ENCODE measurements around the gene AKT2. TPM values are rescaled to one million over a fixed set of nuclear protein-coding genes. Genes with fewer than 3 reads are reported as not detected.

AKT2 gene
- total and polyA plus RNA-seq, 2 of the 8 experiments (the other 6 are each of a cell fraction or from before 2014, with no cell fraction given) = 151 to 183 TPM

DNA sequence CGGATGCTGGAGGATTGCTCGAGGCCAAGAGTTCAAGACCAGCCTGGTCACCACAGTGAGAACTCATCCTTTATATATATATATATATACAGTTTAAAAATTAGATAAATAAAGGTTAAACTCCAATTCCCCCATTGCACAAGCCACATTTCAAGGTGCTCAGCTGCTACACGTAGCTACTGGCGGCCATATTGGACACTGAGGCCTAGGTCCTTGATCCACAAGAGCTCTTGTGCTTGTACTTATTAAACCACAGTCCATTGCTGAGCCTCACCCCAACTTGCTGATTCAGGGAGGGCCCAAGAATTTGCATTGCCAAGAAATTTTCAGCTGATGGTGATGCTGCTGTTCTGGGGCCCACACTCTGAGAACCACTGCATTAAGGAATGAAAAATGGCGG, 76.5 kb downstream of the AKT2 start:
- Histone ChIP-seq H3K18ac (ENCODE audit: extremely low read depth, low read length) (no peak overlapping the region), H3K79me1 (ENCODE audit: low read depth, low read length) (no peaks in the 10 kb centered on the region), H3K23ac (ENCODE audit: insufficient read length) (no peak overlapping the region), H3K79me2 (ENCODE audit: control insufficient read depth in 1 of 2, insufficient read depth in 2 of 2, low read length in 2 of 2) (no peaks in the 10 kb centered on the region), H3K4ac (replicated peaks; ENCODE audit: insufficient read length, low read depth, low read length) (no peak overlapping the region), H3K14ac (ENCODE audit: insufficient read length) (no peak overlapping the region), H3K27ac (ENCODE audit: low read depth, low read length) (no peak overlapping the region), H3K36me3 (ENCODE audit: control insufficient read depth in 2 of 4, insufficient read depth in 4 of 4, low read length in 3 of 4) (peaks cover 0 to 5% (median 2%) of the 10 kb centered on the region in 4 experiments; a peak in 2 of 8 replicates), H3K27me3 (replicated peaks in 1 of 4; ENCODE audit: control insufficient read depth in 3 of 4, extremely low read depth in 1 of 4, insufficient read depth in 3 of 4, low read length in 3 of 4) (no peaks in the 10 kb centered on the region), H4K8ac (ENCODE audit: extremely low read depth, insufficient read depth, low read length) (no peak overlapping the region), H3K4me3 (ENCODE audit: extremely low read depth in 1 of 4, insufficient read depth in 2 of 4, low read depth in 3 of 4, low read length in 4 of 4) (no peak overlapping the region), H3K23me2 (ENCODE audit: low read depth, low read length) (no peaks in the 10 kb centered on the region), H2BK12ac (ENCODE audit: low read depth, low read length) (no peak overlapping the region), H2BK5ac (ENCODE audit: low read depth, low read length) (no peak overlapping the region), H2BK120ac (replicated peaks; ENCODE audit: low read depth, low read length) (no peak overlapping the region), H3K4me1 (replicated peaks in 1 of 4; ENCODE audit: control insufficient read depth in 3 of 4, insufficient read depth in 4 of 4, low read length in 3 of 4) (0 out of 7 replicates have a peak, but pooled peaks cover 0 to 2% (median 0%) of the 10 kb centered on the region in 4 experiments), H4K5ac (ENCODE audit: insufficient read length, low read depth, low read length) (no peak overlapping the region), H2AFZ (ENCODE audit: low read length) (no peak overlapping the region), H3K9ac (replicated peaks in 1 of 4; ENCODE audit: extremely low read depth in 1 of 4, low read depth in 3 of 4, low read length in 3 of 4) (no peak overlapping the region), H3K4me2 (ENCODE audit: insufficient read depth in 1 of 2, low read depth in 2 of 2, low read length in 2 of 2) (no peak overlapping the region), H2BK15ac (ENCODE audit: low read length) (no peak overlapping the region), H4K20me1 (replicated peaks in 1 of 2; ENCODE audit: control insufficient read depth in 1 of 2, insufficient read depth in 2 of 2, low read length in 2 of 2) (no peaks in the 10 kb centered on the region), H3K9me3 (ENCODE audit: insufficient read depth in 2 of 2, low read depth in 1 of 2, low read length in 1 of 2) (no peaks in the 10 kb centered on the region), H2AK5ac (ENCODE audit: low read depth, low read length) (no peak overlapping the region), H4K91ac (replicated peaks; ENCODE audit: insufficient read length, low read length) (no peak overlapping the region), H2BK20ac (ENCODE audit: low read length) (no peak overlapping the region), H3K56ac (replicated peaks; ENCODE audit: insufficient read length, low read depth, low read length) (no peak overlapping the region)
- FAIRE-seq (no peak), DNase-seq (ENCODE audit: low read depth in 1 of 2, low spot score in 2 of 2) (no peak)
- WGBS, 2 experiments (ENCODE audit: extremely low coverage in 1 of 2, insufficient coverage in 1 of 2, insufficient read length in 1 of 2, insufficient replicate concordance in 2 of 2, low coverage in 1 of 2, low lambda C conversion rate in 2 of 2, missing lambda C conversion rate in 1 of 2) = 97% methylated on average over 5 of the region's 5 CpGs; no CpG with 5 or more reads in 1 of the 2 experiments
- CTCF ChIA-PET (ENCODE audit: partially characterized antibody) = interaction anchor here (0.6 to 1.0 kb wide), 4 partner anchors 10 to 1322 kb away, joined by 3 read pairs; no protein-coding TSS in a partner anchor
- TF ChIP-seq, protein P1, sequence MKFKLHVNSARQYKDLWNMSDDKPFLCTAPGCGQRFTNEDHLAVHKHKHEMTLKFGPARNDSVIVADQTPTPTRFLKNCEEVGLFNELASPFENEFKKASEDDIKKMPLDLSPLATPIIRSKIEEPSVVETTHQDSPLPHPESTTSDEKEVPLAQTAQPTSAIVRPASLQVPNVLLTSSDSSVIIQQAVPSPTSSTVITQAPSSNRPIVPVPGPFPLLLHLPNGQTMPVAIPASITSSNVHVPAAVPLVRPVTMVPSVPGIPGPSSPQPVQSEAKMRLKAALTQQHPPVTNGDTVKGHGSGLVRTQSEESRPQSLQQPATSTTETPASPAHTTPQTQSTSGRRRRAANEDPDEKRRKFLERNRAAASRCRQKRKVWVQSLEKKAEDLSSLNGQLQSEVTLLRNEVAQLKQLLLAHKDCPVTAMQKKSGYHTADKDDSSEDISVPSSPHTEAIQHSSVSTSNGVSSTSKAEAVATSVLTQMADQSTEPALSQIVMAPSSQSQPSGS (IDR thresholded peaks at IDR 0.05; ENCODE audit: low read length) = no peak
- TF ChIP-seq ASH2L (IDR thresholded peaks at IDR 0.05; ENCODE audit: low read length) = no peak
- peak; percentile 63; the same call in 1 of the 2 replicates for TF ChIP-seq YY1 (IDR thresholded peaks at IDR 0.05; ENCODE audit: low read depth, low read length)
- no peak for TF ChIP-seq CBX8 (IDR thresholded peaks at IDR 0.05; ENCODE audit: borderline replicate concordance, low read depth, low read length)
- TF ChIP-seq KDM4A (IDR thresholded peaks at IDR 0.05; ENCODE audit: low read depth, low read length, severe bottlenecking) = no peak
- no peak for TF ChIP-seq TCF12 (IDR thresholded peaks at IDR 0.05; ENCODE audit: low read depth, low read length)
- TF ChIP-seq, protein P2, sequence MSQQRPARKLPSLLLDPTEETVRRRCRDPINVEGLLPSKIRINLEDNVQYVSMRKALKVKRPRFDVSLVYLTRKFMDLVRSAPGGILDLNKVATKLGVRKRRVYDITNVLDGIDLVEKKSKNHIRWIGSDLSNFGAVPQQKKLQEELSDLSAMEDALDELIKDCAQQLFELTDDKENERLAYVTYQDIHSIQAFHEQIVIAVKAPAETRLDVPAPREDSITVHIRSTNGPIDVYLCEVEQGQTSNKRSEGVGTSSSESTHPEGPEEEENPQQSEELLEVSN (IDR thresholded peaks at IDR 0.05) = no peak
- POLR2A ChIA-PET (ENCODE audit: partially characterized antibody) = no interaction called here

Data from H1 (cell line).